A673 (cell line): ENCODE data around the gene HDX. TPM values are rescaled to one million over a fixed set of nuclear protein-coding genes. Genes with fewer than 3 reads are reported as not detected.

Experiments used
- BruUV-seq: library from RNA; stranded (reverse); fragments of 400-500 nt; replicated peaks from 2 replicates; lab custom pipeline; 2021; lab: Mats Ljungman, UMichigan
- CTCF ChIA-PET: fragments of 300-600 bp; sonication (Branson Sonifier 250); formaldehyde crosslinking; loops from one replicate; lab custom pipeline; 2022; ENCODE audit warnings: antibody characterized with exemption; lab: Charles Lee
- POLR2A ChIA-PET: fragments of 300-600 bp; sonication (Branson Sonifier 250); formaldehyde crosslinking; loops from one replicate; lab custom pipeline; 2022; ENCODE audit warnings: antibody characterized with exemption; ENCODE audit not compliant: low non-redundant PET; lab: Charles Lee
- DNase-seq: peaks from one replicate; pipeline ENCODE4 v3.0.0-alpha.2; 2015; ENCODE audit warnings: low spot score
- H3K27ac ChIP-seq: fragments of 200-600 bp; sonication (generic); 2 replicates; pipeline ENCODE4 v1.5.1; 2016; ENCODE audit warnings: mixed run types, low read depth, mild to moderate bottlenecking, mixed read lengths, antibody characterized with exemption, low read length; ENCODE audit not compliant: poor library complexity, severe bottlenecking
- H3K27me3 ChIP-seq: fragments of 200-600 bp; sonication (generic); replicated peaks from 2 replicates; pipeline ENCODE4 v1.6.1; 2017; ENCODE audit warnings: mixed run types, low read depth, mild to moderate bottlenecking, mixed read lengths, antibody characterized with exemption, low read length; ENCODE audit not compliant: insufficient read depth, poor library complexity
- H3K36me3 ChIP-seq: fragments of 200-600 bp; sonication (generic); 2 replicates; pipeline ENCODE4 v1.6.1; 2016; ENCODE audit warnings: mixed run types, mild to moderate bottlenecking, mixed read lengths, antibody characterized with exemption, low read length; ENCODE audit not compliant: insufficient read depth, poor library complexity, severe bottlenecking
- H3K4me1 ChIP-seq: fragments of 200-600 bp; sonication (generic); 2 replicates; pipeline ENCODE4 v1.6.1; 2017; ENCODE audit warnings: mixed run types, mild to moderate bottlenecking, mixed read lengths, antibody characterized with exemption, low read length; ENCODE audit not compliant: insufficient read depth, poor library complexity, severe bottlenecking
- H3K4me3 ChIP-seq: fragments of 200-600 bp; sonication (generic); 2 replicates; pipeline ENCODE4 v1.5.1; 2016; ENCODE audit warnings: low read depth, mixed run types, mild to moderate bottlenecking, mixed read lengths, low read length; ENCODE audit not compliant: poor library complexity, severe bottlenecking
- H3K9me3 ChIP-seq: fragments of 200-600 bp; sonication (generic); 2 replicates; pipeline ENCODE4 v1.6.1; 2016; ENCODE audit warnings: mixed run types, low read depth, mild to moderate bottlenecking, mixed read lengths, antibody characterized with exemption, low read length; ENCODE audit not compliant: poor library complexity, severe bottlenecking
- CTCF ChIP-seq: fragments of 300-800, 200-600 bp; sonication (generic); conservative IDR thresholded peaks from 2 replicates; pipeline ENCODE4 v1.5.1; 2017; ENCODE audit warnings: low read depth, mild to moderate bottlenecking, antibody characterized with exemption, low read length, moderate library complexity, mixed read lengths
- EZH2 ChIP-seq: fragments of 200-600 bp; sonication (generic); IDR thresholded peaks from 2 replicates; pipeline ENCODE4 v1.6.1; 2017; ENCODE audit warnings: borderline replicate concordance, low read depth, mild to moderate bottlenecking, mixed read lengths, antibody characterized with exemption, low read length; ENCODE audit not compliant: poor library complexity, severe bottlenecking
- intact Hi-C: fragments of 100-400 bp; cut with micrococcal nuclease; formaldehyde crosslinking; loops from one replicate; pipeline ENCODE4 v1.10.0; 2022; ENCODE audit not compliant: unreplicated experiment
- total RNA-seq: library from RNA; stranded (reverse); gene quantifications from 2 replicates; pipeline ENCODE4 v1.2.3, GENCODE V29; 2021

HDX gene
- total RNA-seq, 1 experiment from 2014 or later = not detected

GRCh38 chrX:84362184-84362838 lies 139.9 kb downstream of the HDX start:
- no peaks in the 10 kb centered on the region for H3K4me1 ChIP-seq
- TF ChIP-seq EZH2 = no peak
- no peak for TF ChIP-seq CTCF
- BruUV-seq = no TSS peak
- intact Hi-C loops = no loop called here
- ChIA-PET CTCF (no interaction called here), POLR2A (no interaction called here)
- no peak overlapping the region for H3K27ac ChIP-seq
- no peak for DNase-seq
- no peak overlapping the region for H3K4me3 ChIP-seq
- H3K27me3 ChIP-seq = no peaks in the 10 kb centered on the region
- H3K9me3 ChIP-seq = no peaks in the 10 kb centered on the region
- no peaks in the 10 kb centered on the region for H3K36me3 ChIP-seq

GRCh38 chrX:84358271-84358670 lies 144.0 kb downstream of the HDX start:
- no peaks in the 10 kb centered on the region for H3K36me3 ChIP-seq
- no peak overlapping the region for H3K4me3 ChIP-seq
- CTCF ChIA-PET = no interaction called here
- no peaks in the 10 kb centered on the region for H3K27me3 ChIP-seq
- POLR2A ChIA-PET = no interaction called here
- no peak overlapping the region for H3K27ac ChIP-seq
- no peak for DNase-seq
- intact Hi-C loops = no loop called here
- BruUV-seq = no TSS peak
- TF ChIP-seq EZH2 (no peak), CTCF (no peak)
- no peaks in the 10 kb centered on the region for H3K4me1 ChIP-seq
- H3K9me3 ChIP-seq = no peaks in the 10 kb centered on the region

- Histone ChIP-seq H3K4me1 (no peaks in the 10 kb centered on the region), H3K4me3 (no peak overlapping the region), H3K27me3 (no peaks in the 10 kb centered on the region), H3K27ac (no peak overlapping the region), H3K9me3 (no peaks in the 10 kb centered on the region), H3K36me3 (no peaks in the 10 kb centered on the region)
- ChIA-PET CTCF (no interaction called here), POLR2A (no interaction called here)
- intact Hi-C loops = no loop called here
- TF ChIP-seq CTCF (no peak), EZH2 (no peak)
- DNase-seq = no peak
- BruUV-seq = no TSS peak
These were observed 145.0 kb downstream of the HDX start for GRCh38 chrX:84357296-84357695.
